HepG2 (cell line): ENCODE data around the gene THADA. TPM values are rescaled to one million over a fixed set of nuclear protein-coding genes. Genes with fewer than 3 reads are reported as not detected.

Experiments
- DDIT3 ChIP-seq: sonication (generic); formaldehyde crosslinking; IDR thresholded peaks from 2 replicates; pipeline ENCODE4 v1.4.0; 2020; ENCODE audit warnings: mild to moderate bottlenecking, missing genetic modification reagents
- ETS1 ChIP-seq: sonication (generic); formaldehyde crosslinking; IDR thresholded peaks from 2 replicates; pipeline ENCODE4 v1.4.0; 2020; ENCODE audit warnings: missing genetic modification reagents
- FOSL1 ChIP-seq: sonication (generic); formaldehyde crosslinking; IDR thresholded peaks from 2 replicates; pipeline ENCODE4 v1.9.0; 2021; ENCODE audit warnings: missing genetic modification reagents, borderline replicate concordance
- KDM2A ChIP-seq: sonication (generic); formaldehyde crosslinking; IDR thresholded peaks from 2 replicates; pipeline ENCODE4 v1.4.0; 2020; ENCODE audit warnings: low read depth, missing genetic modification reagents, borderline replicate concordance
- KDM5B ChIP-seq: sonication (generic); formaldehyde crosslinking; IDR thresholded peaks from 2 replicates; pipeline ENCODE4 v1.4.0; 2020; ENCODE audit warnings: missing genetic modification reagents, mild to moderate bottlenecking, borderline replicate concordance
- SNAPC2 ChIP-seq: sonication (generic); formaldehyde crosslinking; IDR thresholded peaks from 2 replicates; pipeline ENCODE4 v1.8.1; 2022; ENCODE audit warnings: mild to moderate bottlenecking, missing genetic modification reagents
- TARDBP ChIP-seq: sonication (generic); formaldehyde crosslinking; IDR thresholded peaks from 2 replicates; pipeline ENCODE4 v1.8.0; 2022; ENCODE audit warnings: mild to moderate bottlenecking, missing genetic modification reagents
- ZBTB21 ChIP-seq: sonication (generic); formaldehyde crosslinking; IDR thresholded peaks from 2 replicates; pipeline ENCODE4 v1.4.0; 2020; ENCODE audit warnings: missing genetic modification reagents
- ZBTB25 ChIP-seq: IDR thresholded peaks from 2 replicates; pipeline ENCODE4 v1.6.1; 2018; ENCODE audit warnings: missing genetic modification reagents
- ZC3H4 ChIP-seq: sonication (generic); formaldehyde crosslinking; IDR thresholded peaks from 2 replicates; pipeline ENCODE4 v1.4.0; 2020; ENCODE audit warnings: missing genetic modification reagents, borderline replicate concordance
- ZNF3 ChIP-seq: IDR thresholded peaks from 2 replicates; pipeline ENCODE4 v1.7.0; 2017; ENCODE audit warnings: inconsistent platforms
- ZNF766 ChIP-seq: sonication (generic); formaldehyde crosslinking; IDR thresholded peaks from 2 replicates; pipeline ENCODE4 v1.5.0; 2020; ENCODE audit warnings: missing genetic modification reagents, borderline replicate concordance
- polyA plus RNA-seq, 8 experiments: library from polyadenylated mRNA; depleted of rRNA in 3 of 8; stranded (reverse) in 7 of 8; unstranded in 1 of 8; fragments of >200 nt; fragmentation: Illumina TruSeq in 4 of 8; extraction: Trizol in 4 of 8; gene quantifications; 2 replicates each; pipeline versions ENCODE4 v1.2.1 to v1.2.3, GENCODE V29; 2011 to 2016; ENCODE audit warnings: low read depth in 4 of 8, missing spikeins in 1 of 8, mixed read lengths in 1 of 8; ENCODE audit not compliant: insufficient read depth in 1 of 8
- total RNA-seq, 5 experiments: library from RNA; depleted of rRNA; stranded (reverse); fragments of >200 nt; fragmentation: Illumina TruSeq; extraction: Trizol; gene quantifications; 2 replicates each; pipeline ENCODE4 v1.2.3, GENCODE V29; 2016; ENCODE audit warnings: low read depth in 1 of 5
- TF ChIP-seq, protein P1 (sequence below): fragments of 450-650 bp; IDR thresholded peaks from 2 replicates; pipeline ENCODE4 v1.6.1; 2017; ENCODE audit warnings: mild to moderate bottlenecking
- TF ChIP-seq, protein P2 (sequence below): sonication (generic); formaldehyde crosslinking; IDR thresholded peaks from 2 replicates; pipeline ENCODE4 v1.5.1; 2020; ENCODE audit warnings: mild to moderate bottlenecking, missing genetic modification reagents, moderate library complexity
- TF ChIP-seq, protein P3 (sequence below): sonication (generic); formaldehyde crosslinking; IDR thresholded peaks from 2 replicates; pipeline ENCODE4; 2020; ENCODE audit warnings: missing genetic modification reagents, mild to moderate bottlenecking, borderline replicate concordance

Gene THADA
- total and polyA plus RNA-seq, 2 of the 13 experiments (the other 11 are each of a cell fraction or from before 2014, with no cell fraction given): 12.7 to 21.7 TPM

DNA sequence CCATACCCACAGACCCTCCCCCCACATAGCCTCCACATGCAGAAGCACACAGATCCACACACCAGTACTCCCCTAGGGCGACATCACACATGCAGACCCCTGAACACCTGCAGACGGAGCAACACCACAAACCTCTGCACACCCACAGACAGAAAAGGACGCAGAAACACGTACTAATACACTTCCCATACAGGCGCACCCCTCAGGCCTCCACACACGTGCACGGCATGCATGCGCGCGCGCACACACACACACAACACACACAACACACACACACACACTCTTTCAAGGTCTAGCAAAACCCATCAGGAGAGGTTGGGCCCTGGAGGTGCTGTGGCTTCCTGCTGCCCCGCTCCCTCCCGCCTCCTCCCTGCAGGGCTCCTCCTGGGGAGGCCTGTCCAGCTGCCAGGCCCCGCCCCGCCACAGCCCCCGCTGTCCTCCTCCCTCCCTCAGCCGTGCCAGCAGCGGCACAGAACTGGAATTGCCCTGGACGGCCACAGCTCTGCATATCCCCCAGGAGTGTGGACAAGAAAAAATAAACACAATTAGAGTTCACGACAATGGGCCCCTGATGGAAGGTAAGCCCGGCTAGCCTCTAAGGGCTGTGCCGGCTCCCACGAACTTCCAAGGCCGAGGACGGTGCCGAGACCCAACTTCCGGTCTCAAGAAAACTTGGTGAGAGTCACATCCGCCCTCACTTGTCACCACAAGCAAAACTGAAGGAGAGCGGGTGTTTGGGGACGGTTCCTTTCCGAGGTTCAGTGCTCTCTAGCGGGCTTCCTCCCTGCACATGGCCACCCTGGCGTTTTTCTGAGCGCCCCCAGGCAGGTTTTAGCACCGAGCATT, 376.2 kb downstream of the THADA start (continued):
- TF ChIP-seq ZBTB21: no peak; the same call in 1 of the 2 replicates
- TF ChIP-seq ZNF3 (CRISPR knock-in tag): no peak
- peak; percentile 50 for TF ChIP-seq ZBTB25 (CRISPR knock-in tag)
- TF ChIP-seq ETS1 (CRISPR knock-in tag): peak; percentile 77; the same call in 1 of the 2 replicates
- TF ChIP-seq, protein P1, sequence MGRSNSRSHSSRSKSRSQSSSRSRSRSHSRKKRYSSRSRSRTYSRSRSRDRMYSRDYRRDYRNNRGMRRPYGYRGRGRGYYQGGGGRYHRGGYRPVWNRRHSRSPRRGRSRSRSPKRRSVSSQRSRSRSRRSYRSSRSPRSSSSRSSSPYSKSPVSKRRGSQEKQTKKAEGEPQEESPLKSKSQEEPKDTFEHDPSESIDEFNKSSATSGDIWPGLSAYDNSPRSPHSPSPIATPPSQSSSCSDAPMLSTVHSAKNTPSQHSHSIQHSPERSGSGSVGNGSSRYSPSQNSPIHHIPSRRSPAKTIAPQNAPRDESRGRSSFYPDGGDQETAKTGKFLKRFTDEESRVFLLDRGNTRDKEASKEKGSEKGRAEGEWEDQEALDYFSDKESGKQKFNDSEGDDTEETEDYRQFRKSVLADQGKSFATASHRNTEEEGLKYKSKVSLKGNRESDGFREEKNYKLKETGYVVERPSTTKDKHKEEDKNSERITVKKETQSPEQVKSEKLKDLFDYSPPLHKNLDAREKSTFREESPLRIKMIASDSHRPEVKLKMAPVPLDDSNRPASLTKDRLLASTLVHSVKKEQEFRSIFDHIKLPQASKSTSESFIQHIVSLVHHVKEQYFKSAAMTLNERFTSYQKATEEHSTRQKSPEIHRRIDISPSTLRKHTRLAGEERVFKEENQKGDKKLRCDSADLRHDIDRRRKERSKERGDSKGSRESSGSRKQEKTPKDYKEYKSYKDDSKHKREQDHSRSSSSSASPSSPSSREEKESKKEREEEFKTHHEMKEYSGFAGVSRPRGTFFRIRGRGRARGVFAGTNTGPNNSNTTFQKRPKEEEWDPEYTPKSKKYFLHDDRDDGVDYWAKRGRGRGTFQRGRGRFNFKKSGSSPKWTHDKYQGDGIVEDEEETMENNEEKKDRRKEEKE: no peak
- peak; percentile 84; the same call in 1 of the 2 replicates for TF ChIP-seq ZNF766 (CRISPR knock-in tag)
- TF ChIP-seq KDM2A (CRISPR knock-in tag): peak; percentile 87
- TF ChIP-seq, protein P2, sequence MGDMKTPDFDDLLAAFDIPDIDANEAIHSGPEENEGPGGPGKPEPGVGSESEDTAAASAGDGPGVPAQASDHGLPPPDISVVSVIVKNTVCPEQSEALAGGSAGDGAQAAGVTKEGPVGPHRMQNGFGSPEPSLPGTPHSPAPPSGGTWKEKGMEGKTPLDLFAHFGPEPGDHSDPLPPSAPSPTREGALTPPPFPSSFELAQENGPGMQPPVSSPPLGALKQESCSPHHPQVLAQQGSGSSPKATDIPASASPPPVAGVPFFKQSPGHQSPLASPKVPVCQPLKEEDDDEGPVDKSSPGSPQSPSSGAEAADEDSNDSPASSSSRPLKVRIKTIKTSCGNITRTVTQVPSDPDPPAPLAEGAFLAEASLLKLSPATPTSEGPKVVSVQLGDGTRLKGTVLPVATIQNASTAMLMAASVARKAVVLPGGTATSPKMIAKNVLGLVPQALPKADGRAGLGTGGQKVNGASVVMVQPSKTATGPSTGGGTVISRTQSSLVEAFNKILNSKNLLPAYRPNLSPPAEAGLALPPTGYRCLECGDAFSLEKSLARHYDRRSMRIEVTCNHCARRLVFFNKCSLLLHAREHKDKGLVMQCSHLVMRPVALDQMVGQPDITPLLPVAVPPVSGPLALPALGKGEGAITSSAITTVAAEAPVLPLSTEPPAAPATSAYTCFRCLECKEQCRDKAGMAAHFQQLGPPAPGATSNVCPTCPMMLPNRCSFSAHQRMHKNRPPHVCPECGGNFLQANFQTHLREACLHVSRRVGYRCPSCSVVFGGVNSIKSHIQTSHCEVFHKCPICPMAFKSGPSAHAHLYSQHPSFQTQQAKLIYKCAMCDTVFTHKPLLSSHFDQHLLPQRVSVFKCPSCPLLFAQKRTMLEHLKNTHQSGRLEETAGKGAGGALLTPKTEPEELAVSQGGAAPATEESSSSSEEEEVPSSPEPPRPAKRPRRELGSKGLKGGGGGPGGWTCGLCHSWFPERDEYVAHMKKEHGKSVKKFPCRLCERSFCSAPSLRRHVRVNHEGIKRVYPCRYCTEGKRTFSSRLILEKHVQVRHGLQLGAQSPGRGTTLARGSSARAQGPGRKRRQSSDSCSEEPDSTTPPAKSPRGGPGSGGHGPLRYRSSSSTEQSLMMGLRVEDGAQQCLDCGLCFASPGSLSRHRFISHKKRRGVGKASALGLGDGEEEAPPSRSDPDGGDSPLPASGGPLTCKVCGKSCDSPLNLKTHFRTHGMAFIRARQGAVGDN: peak; percentile 98
- no peak for TF ChIP-seq DDIT3
- peak; percentile 59; the same call in 1 of the 2 replicates for TF ChIP-seq TARDBP (CRISPR knock-in tag)
- TF ChIP-seq, protein P3, sequence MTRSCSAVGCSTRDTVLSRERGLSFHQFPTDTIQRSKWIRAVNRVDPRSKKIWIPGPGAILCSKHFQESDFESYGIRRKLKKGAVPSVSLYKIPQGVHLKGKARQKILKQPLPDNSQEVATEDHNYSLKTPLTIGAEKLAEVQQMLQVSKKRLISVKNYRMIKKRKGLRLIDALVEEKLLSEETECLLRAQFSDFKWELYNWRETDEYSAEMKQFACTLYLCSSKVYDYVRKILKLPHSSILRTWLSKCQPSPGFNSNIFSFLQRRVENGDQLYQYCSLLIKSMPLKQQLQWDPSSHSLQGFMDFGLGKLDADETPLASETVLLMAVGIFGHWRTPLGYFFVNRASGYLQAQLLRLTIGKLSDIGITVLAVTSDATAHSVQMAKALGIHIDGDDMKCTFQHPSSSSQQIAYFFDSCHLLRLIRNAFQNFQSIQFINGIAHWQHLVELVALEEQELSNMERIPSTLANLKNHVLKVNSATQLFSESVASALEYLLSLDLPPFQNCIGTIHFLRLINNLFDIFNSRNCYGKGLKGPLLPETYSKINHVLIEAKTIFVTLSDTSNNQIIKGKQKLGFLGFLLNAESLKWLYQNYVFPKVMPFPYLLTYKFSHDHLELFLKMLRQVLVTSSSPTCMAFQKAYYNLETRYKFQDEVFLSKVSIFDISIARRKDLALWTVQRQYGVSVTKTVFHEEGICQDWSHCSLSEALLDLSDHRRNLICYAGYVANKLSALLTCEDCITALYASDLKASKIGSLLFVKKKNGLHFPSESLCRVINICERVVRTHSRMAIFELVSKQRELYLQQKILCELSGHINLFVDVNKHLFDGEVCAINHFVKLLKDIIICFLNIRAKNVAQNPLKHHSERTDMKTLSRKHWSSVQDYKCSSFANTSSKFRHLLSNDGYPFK (CRISPR knock-in tag): no peak; the same call in 1 of the 2 replicates
- no peak for TF ChIP-seq ZC3H4 (CRISPR knock-in tag)
- TF ChIP-seq FOSL1: no peak
- peak; percentile 90 for TF ChIP-seq KDM5B (CRISPR knock-in tag)
- TF ChIP-seq SNAPC2: 0 out of 2 replicates have a peak, but pooled peaks have one; percentile 46
